ENCODE measurements around the gene H6PD.

GRCh38 chr1:9245230-9245619, 10.7 kb downstream of the H6PD start:
- TF ChIP-seq ZNF639 (tag by site-specific recombination; IDR thresholded peaks at IDR 0.05): no peak
- TF ChIP-seq PATZ1 (tag by site-specific recombination; IDR thresholded peaks at IDR 0.05): no peak
- TF ChIP-seq ZBTB44 (tag by site-specific recombination; IDR thresholded peaks at IDR 0.05): no peak
- no peak for TF ChIP-seq CTCF (tag by site-specific recombination; IDR thresholded peaks at IDR 0.05)
- TF ChIP-seq PRDM1 (tag by site-specific recombination; IDR thresholded peaks at IDR 0.05): no peak
